Femur (tissue), 1 donor: ENCODE measurements around the gene HS3ST2.
"Not testable (repeated sequence)": the region's sequence is repeated elsewhere in the genome, so short reads cannot be mapped to it uniquely, and the experiment has no call there.

Source experiments
- DNase-seq: peaks from one replicate; pipeline ENCODE4 v3.0.0-alpha.2; 2017

Gene HS3ST2

DNA sequence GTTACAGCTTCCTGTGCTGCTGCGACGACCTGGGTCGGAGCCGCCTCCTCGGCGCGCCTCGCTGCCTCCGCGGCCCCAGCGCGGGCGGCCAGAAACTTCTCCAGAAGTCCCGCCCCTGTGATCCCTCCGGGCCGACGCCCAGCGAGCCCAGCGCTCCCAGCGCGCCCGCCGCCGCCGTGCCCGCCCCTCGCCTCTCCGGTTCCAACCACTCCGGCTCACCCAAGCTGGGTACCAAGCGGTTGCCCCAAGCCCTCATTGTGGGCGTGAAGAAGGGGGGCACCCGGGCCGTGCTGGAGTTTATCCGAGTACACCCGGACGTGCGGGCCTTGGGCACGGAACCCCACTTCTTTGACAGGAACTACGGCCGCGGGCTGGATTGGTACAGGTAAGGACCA lies 746 bp downstream of the HS3ST2 start:
- no peak for DNase-seq

DNA sequence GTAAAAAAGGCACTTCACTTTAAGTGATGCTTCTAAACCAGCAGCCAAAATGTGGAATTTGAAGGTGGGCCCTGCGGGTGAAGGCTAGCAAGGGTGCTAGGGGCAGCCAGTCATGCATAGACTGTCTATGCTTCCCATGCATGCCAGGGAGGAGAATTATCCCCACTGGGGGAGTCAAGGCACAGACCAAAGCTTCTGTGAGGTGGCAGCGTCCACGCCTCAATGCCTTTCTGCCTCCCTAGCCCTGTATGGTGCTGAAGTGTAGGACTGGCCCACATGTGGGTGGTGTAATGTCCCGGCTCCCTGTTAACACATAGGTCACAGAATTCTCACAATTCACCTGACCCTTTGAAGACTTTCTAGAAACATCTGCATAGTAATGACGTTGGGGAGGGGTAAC lies 1.9 kb downstream of the HS3ST2 start:
- DNase-seq: no peak

DNA sequence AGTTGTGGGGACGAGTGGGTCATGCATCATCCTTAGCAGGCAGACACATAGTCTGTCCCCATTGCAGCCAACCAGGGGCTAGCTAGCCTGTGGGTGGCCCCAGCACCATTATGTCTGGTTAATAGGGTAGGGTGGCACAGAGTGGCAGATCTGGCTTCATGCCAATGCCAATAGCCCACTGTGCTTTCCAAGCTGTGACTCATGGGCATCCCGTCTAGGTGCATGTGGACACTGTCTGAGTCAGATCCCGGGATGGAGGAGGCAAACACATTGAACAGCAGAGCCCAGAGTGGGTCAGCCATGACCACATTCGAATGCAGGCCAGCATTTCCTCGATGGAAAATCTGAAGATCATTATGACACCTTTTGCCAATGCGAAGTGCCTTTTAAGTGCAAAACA lies 2.5 kb downstream of the HS3ST2 start:
- DNase-seq: no peak

DNA sequence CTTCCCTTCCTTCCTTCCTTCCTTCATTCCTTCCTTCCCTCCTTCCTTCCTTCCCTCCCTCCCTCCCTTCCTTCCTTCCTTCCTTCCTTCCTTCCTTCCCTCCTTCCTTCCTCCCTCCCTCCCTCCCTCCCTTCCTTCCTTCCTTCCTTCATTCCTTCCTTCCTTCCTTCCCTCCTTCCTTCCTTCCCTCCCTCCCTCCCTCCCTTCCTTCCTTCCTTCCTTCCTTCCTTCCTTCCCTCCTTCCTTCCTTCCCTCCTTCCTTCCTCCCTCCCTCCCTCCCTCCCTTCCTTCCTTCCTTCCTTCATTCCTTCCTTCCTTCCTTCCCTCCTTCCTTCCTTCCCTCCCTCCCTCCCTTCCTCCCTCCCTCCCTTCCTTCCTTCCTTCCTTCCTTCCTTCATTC lies 4.8 kb downstream of the HS3ST2 start:
- not testable (repeated sequence) for DNase-seq

DNA sequence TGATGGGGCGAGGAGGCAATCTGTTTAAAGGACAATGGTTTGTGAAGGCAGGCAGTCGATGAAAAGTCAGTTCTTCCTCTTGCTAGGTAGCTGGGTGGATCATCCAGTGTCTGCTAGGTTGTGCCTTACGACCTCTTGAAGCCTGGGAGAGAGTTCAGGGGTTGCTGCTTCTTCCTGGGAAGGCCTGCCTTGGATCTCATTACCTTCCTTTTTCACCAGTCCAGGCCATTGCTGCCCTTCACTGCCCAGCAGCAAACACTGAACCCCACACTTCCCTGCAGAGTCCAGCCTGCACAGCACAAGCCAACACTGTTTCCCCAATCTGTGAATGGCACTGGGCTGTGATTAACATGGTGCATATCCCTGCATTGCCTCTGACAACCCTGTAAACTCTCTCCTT lies 24.7 kb downstream of the HS3ST2 start:
- no peak for DNase-seq

DNA sequence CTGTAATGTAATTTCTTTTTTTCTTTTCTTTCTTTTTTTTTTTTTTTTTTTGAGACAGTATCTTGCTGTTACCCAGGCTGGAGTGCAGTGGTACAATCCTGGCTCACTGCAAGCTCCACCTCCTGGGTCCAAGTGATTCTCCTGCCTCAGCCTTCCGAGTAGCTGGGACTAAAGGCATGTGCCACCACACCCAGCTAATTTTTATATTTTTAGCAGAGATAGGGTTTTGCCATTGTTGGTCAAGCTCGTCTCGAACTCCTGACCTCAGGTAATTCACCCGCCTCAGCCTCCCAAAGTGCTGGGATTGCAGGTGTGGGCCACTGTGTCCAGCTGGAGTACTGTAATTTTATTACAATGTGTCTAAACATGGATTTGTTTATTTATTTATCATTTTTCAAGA lies 28.1 kb downstream of the HS3ST2 start:
- DNase-seq: not testable (repeated sequence)

DNA sequence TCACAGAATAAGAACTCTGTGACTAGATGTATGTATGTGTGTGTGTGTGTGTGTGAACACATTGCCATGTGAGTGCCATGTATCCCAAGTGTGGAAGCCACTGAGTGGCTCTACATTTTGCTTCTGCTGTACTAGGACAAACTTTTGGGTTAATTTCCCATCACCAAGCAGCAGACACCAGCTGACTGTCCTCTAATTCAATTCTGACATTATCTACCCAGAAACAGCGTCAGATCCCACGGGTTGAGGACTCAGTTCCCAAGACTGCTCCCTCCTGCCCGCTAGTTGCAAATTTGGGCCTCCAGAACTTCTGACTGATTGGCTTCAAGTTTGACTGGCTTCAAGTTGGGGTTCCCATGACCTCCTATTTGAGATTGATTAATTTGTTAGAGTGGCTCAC lies 29.2 kb downstream of the HS3ST2 start:
- DNase-seq: no peak

DNA sequence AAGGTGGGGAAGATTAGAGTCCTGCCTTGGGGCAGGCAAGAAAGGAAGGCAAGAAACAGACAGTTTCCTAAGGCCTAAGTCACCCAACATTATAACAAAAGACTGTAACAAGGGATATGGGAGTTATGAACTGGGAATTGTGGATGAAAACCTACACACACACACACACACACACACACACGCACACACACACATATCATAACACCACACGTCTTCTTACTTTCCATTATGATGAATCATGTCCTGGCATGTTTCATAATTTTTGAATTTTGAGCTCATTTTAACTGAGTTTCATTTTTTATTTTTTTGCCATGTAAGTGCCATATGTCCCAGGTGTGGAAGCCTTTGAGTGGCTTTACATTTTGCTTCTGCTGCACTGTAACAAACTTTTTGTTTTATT lies 29.9 kb downstream of the HS3ST2 start:
- no peak for DNase-seq

DNA sequence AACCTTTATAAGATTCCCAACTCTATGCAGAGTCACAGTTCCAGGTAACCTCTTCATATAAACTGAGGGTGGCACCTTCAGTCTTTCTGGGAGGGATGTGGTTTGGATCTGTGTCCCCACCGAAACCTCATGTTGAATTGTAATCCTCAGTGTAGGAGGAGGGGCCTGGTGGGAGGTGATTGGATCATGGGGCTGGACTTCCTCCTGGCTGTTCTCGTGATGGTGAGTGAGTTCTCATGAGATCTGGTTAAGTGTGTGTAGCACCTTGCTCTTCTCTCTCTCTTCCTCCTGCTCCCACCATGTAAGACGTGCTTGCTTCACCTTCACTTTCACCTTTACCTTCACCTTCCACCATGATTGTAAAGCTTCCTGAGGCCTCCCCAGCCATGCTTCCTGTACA lies 30.5 kb downstream of the HS3ST2 start:
- DNase-seq: no peak

DNA sequence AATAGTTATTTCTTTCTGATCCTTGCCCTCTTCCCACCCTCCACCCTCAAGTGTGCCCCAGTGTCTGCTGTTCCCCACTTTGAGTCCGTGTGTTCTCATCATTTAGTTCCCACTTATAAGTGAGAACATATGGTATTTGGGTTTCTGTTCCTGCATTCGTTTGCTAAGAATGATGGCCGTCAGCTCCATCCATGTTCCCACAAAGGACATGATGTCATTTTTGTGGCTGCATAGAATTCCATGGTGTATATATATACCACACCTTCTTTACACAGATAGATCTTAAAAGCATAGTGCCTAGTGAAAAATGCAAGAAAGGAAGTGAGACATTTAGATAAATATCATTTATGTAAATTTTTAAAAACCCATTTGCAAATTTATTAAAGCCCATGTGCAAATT lies 33.1 kb downstream of the HS3ST2 start:
- no peak for DNase-seq

DNA sequence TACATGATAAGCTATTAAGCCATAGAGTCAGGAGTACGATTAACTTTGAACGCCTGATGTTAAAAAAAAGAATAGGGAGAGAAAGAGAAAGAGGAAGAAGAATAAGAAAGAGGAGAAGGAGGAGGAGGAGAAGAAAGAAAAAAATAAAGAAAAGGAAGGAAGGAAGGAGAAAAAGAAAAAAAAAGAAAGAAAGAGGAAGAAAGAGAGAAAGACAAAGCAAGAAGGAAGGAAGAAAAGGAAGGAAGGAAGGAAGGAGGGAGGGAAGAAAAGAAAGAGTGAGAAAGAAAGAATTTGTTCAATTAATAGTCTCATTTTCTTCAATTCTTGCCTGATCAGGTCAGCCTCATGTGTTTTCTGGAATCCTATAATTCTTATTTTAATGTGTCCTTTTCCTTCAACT lies 33.7 kb downstream of the HS3ST2 start:
- DNase-seq: no peak

DNA sequence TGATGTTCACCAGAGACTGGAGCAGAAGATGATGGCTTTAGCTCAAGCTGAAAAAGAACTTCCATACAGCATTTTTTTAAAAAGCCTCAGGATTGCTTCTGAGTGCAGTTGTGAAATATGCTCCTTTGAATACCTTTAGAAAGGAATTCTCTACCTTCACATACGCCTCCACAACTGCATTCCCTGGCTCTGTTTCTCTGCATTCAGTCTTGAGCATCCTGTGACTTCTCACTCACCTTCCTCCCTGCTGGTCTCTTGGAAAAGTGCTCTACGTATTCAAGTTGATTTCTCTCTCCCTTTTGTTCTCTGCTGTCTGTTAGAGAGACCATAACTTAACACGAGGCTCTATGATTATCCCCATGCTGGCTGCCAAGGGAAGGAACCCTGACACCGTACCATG lies 34.5 kb downstream of the HS3ST2 start:
- no peak for DNase-seq

DNA sequence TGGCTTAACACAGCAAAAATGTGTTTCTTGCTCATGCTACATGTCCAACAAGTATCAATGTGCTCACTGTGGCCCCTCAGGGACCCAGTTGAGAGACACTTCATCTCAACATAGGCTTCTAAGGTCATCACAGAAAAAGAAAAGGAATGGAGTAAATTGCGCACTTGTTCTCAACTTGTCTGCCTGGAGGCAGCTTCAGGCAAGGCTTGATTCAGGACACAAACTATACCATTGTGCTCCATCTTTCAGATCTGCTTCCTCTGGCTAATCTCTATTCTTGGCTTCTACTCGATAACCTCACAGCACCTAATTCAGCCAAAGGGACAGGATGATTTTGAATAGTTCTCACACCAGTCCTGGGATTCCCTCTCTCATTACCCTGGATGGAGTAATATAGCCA lies 35.6 kb downstream of the HS3ST2 start:
- DNase-seq: no peak

DNA sequence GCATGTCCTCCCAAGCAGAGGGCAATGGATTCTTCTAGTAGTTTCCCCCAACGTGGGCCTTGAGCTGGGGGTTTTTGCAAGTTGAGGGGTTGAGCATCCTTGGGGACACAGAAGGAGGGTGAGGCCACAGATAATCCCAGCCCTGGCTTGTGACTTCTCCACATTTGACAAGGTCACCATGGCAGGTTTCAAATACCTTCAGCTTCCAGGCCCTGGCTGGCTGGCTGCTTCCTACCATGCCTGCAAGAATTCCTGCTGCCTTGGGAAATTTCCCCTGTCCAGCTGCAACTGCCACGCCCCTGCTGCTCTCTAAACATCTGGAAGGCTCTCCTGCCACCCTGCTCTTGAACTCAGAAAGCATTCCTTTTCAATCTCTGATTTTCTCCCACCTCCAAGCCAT lies 41.3 kb downstream of the HS3ST2 start:
- no peak for DNase-seq

DNA sequence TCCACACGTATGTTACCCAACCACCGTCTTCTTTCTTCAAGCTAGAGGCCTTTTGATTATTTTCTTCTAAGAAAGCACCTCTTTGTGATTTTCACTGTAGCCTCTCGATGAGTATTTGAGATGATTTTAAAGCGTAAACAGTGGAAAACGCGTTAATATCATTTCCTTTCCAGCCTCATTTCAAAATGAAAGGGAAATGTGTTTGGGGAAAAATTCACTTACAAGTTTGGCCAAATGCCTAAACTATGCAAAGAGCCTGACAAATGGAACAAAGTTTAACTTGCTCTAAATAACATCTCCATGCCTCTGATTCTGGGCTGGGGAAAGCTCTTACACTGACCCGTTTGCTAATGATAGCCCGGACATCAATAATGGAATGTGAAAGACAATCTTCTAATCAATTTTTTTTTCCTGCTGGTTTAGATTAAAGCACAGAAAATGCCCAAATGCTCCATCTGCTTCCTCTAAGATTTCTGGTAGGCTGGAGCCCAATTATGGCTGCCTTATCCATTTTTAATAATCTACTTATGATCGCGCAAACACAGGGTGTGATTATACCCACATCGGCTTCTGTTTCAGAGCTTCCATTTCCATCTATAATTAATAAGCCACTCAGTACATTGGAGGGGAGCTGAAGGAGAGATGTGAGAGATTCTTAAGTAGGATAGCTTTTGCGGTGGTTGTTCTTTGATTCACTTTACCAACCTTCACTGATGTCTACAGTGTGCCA lies 43.5 kb downstream of the HS3ST2 start:
- no peak for DNase-seq

DNA sequence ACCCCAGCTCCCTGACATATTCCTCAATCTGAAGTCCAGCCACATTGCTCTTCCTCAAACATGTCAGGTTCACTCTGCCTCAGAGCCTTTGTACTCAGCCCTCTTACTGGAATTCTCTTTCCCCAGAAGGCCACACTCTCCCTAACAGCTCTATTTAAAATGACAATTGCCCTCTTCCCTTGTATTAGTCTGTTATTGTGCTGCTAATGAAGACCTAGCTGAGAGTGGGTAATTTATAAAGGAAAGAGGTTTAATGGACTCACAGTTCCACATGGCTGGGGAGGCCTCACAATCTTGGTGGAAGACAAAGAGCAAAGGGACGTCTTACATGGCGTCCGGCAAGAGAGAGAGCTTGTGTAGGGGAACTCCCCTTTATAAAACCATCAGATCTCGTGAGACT lies 46.0 kb downstream of the HS3ST2 start:
- DNase-seq: no peak

DNA sequence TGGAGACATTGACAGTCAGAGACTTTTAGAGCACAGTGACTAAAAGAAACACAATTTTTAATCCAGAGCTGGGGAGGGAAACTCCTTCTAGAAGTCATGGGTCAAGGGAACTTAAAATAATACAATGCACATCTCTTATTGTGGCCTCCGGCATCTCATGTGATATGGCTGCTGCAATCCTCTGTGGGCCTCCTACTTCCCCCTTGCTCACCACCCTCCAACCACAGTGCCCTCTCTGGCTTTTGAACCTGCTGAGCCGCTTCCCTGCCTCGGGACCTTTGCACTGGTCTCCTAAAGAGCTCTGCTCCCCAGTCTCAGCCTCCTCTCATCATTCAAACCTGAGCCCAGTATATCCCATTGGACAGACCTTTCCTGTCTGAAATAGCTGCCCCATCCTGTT lies 47.6 kb downstream of the HS3ST2 start:
- DNase-seq: no peak

DNA sequence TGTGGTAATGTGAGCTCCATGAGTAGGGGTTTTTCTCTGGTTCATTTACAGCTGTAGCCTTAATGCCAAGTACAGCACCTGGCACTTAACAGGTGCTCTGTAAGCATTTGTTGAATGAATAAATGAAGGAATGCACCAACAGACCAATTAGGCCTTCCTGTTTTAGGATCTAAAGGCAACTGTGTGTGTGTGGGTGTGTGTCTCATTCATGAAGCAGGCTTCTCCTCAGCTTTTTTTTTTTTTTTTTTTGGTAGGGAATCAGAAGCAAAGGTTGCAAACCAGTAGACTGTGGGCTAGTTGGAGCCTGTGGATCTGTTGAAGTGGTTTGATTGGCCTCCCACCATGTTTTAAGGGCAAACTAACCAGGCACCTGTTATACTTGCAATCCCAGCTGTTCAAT lies 48.1 kb downstream of the HS3ST2 start:
- DNase-seq: no peak

DNA sequence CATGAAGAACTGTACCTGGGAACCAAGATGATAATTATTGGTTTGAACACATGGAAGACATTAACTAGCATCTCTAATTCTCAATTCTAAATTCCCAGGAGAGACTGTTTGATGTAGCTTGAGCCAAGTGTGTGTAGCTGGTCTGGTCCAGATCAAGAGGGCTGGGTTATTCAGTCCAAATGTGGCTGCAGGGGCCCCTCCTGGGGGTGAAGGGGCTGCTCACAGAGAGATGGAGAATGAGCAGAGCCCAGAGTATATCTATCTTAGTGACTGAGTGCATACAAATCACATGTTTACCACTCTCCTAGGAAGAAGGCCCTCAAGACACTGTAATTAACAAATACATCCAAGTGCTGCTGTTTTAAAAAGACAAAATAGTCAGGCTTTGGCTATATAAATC lies 50.4 kb downstream of the HS3ST2 start:
- no peak for DNase-seq

DNA sequence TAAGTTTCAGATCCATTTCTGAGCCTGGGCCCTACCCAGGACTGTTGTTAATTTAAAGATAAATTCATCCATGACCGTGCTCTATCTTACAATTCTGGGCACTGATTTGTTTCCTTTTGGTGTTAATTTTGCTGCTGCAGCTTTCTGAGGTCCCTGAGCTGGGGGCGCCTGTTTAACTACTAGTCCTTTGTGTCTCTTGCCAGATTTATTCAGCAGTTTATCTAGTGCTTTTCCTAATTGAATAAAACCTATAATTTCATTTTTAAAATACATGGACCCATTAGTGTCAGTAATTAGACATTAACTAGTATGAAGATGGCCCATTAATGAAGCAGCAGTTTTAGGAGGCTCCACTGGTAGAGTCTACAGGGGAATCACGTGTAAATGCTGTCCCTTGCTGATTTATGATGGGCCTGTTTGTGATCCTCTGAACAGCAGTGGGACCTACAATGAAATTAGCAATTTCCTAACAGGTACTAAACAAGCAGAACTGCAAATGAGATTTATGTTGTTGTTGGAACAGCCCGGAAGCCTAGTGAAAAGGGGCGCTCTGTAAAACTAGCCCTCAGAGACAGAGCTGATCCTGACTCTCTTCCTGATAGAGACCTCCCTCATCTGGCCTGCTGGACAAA lies 54.7 kb downstream of the HS3ST2 start:
- no peak for DNase-seq

DNA sequence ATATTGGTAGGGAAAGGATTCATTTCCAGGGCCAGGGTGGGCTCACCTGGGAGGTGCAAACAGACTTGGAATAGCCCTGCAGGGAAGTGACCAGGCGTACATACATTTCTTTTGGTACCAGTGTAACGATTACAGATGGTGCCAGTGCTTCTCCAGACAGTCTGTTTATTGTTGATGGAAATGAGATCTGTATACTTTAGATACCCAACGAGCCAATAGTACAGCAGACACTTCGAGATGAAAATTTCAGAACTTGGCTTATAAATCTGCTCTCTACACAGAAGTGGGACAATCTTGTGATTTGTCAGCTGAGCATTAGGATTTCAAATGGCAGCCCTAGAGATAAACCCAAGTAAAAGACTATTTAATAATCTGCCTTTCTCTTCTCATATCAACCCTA lies 57.9 kb downstream of the HS3ST2 start:
- no peak for DNase-seq

DNA sequence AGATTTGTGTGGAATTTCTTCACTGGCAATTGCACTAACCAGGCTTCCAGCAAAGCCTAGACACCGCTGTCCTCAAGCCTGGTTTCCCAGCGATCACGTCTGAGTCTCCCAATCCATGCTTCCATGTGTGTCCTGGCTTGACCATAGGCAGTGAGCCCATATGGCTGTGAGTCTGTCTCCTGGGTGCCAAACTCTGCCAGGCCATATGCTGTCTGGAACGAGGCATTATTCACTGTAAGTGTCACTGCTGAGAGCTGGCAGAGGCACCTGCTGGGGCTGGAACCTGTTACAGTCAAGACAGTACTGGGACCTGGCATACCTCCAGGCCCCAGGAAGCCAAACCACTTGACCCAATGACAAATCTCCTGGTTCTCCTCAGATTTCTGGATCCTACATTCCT lies 60.4 kb downstream of the HS3ST2 start:
- no peak for DNase-seq

DNA sequence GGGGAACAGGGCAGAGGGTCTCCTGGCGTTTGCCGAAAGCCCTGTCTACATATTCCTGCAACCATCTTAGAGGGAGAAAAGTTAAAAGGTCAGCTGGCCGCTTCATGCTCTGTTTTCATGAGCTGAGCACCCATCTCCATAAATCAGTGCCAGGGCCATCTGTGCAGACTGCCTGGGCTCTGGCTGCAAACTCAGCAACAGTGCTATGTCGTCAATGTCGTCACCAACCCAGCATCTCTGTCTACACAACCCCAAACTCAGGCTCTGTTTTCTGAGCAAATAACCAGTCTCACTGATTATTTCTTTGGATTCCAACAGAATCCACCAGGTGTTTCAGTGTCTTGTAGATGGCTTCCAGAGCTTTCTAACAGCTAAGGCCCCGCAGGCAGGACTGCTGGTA lies 65.0 kb downstream of the HS3ST2 start:
- DNase-seq: no peak

DNA sequence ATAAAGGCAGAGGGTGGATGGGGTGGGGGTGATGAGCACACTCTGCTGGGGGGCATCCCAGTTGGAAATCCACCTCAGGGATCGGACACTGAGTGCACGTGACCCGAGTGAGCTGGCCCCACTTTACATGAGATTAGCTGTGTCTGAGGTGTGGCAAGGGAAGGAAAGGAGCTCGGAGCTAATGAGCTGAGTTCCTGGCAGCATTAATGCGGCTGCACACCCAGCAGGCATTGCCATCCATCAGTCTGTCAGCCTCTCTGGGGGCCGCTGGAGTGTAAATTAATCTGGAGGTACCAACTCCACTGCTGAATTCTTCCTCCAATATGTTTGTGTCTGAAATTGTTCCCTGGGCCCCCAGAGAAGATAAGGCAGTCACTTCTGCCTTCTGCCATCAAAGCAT lies 65.5 kb downstream of the HS3ST2 start:
- DNase-seq: no peak

DNA sequence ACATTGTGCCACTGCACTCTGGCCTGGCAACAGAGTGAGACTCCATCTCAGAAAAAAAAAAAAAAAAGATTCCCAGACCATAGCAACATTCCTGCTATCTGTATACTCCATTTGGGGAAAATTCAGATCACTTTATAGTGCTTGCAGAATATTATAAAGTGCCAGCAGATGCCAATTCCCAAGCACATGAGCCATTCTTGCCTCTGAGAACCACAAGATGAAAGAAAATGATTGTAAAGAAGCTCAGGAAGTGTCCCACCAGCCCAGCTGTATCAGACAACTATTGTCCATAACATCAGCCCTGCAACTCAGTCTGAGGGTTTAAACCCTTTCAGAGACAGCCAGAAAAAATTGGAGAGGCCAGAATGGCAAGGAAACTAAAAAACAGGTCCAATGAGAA lies 69.0 kb downstream of the HS3ST2 start:
- DNase-seq: no peak
